GM19328 (cell line): Measurements from ENCODE around the gene EEF1E1.

Experiments used
- ATAC-seq: cut with Tn5 transposase; IDR thresholded peaks from one replicate; pipeline ENCODE4 v1.9.1; 2021; ENCODE audit warnings: mild to moderate bottlenecking, moderate library complexity; ENCODE audit not compliant: unreplicated experiment

EEF1E1 gene

GRCh38 chr6:8102122-8102958, at the start of gene EEF1E1:
EEF1E1 (minus strand) TSS chr6:8102548; CDS start chr6:8102521, 27 bp downstream.
- ATAC-seq = peak; percentile 99

DNA sequence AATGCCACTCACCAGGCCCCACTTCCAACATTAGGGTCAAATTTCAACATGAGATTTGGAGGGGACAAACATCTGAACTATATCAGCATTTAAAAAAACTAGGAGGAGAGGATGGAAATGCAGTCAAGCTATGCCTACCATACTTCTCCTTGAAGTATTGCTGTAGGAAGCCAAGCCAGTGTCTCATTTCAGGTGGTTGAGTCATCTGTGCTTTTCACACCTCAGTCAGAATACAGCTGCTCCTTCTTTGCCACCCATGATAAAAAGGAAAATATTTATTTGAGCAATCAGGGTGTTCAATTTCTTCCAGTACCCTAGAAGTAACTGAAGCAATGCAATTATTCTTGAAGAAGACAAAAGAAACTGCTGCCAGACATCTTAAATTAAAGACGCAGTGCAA, 47.0 kb upstream of the EEF1E1 start:
- no peak for ATAC-seq

DNA sequence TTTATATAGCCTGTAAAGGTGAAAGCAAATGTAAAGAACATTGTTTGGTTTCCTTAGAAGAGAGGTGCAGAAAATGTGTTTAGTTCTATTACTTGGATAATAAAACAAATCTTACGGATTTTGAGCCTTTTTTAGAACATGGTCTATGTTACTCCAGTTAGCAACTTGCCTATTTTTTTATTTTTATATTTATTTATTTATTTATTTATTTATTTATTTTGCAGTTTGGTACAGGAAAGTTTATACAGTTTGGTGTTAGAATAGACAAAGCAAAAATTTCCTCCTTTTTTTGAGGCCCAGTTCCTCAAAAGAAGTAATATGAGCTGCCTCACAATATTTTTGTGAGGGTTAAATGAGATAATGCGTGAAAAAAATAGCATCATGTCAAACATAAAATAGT, 41.6 kb upstream of the EEF1E1 start:
- ATAC-seq = no peak

DNA sequence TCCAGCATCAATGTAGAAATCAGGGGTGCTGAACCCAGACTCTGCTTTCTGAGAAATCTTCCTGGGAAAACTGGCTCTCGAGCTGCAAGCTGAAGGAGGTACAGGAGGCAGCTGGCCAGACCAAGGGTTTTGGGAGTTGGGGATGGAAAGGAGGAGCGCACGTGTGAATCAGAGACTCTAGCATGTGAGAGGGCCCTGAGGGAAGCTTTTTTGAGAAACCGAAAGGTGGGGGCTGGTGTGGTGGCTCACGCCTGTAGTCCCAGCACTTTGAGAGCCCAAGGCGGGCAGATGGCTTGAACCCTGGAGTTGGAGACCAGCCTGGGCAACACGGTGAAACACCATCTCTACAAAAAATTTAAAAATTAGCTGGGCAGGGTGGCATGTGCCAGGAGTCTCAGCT, 37.1 kb upstream of the EEF1E1 start:
- no peak for ATAC-seq

- no peak for ATAC-seq
These were observed 35.2 kb upstream of the EEF1E1 start for GRCh38 chr6:8137529-8137939.

DNA sequence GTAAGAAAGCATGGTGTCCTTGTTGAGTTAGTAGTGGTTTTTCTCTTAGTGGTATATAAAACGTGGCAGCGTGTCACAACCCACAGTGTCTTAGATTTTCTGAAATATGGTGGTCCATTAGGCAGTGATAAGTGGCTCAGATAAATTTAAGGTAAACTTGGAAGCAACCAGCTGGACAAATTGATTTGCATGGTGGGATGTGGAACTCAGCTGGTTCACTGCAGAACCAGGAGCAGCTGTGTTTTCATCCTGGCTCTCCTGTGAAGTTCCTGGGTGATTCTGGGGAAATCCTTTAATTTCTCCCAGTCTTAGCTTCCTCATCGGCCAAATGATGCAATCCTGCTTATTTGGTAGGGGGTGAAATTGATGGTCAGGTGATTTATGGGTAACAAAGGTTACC, 32.9 kb upstream of the EEF1E1 start:
- ATAC-seq = no peak

- no peak for ATAC-seq
These were observed 29.8 kb upstream of the EEF1E1 start for GRCh38 chr6:8132130-8132529.

DNA sequence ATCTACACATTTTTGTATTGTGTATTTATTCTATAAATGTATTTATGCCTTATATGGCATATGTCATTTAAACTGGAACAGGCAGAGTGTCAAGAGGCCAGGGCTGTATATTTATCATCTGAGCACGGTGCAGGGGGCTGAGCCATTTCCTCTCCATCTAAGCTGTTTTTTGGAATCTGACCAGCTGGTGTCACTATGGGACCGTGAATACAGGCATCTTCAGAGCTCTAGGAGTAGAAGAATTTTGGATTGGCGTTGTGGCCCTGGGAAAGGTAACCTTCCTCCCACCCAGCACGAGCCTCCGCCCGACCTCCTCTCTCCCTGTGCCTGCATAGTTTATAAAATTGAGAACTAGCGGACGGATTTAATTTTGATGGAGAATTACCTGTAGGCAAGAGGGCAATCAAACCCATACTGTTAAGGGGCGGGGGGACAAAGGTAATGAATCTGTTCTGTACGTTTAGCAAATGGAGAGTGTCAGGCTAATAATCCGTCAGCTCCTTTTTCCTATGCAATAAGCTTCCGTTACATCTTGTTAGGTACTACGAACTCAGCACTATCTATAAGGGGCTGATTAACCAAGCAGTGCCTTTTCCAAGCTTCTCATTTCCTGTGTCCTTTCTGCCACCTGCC, 29.0 kb upstream of the EEF1E1 start:
- no peak for ATAC-seq

GRCh38 chr6:8130399-8130798, 28.1 kb upstream of the EEF1E1 start:
- no peak for ATAC-seq

GRCh38 chr6:8123236-8123635, 20.9 kb upstream of the EEF1E1 start:
- ATAC-seq = no peak

- no peak for ATAC-seq
These were observed 12.6 kb upstream of the EEF1E1 start for GRCh38 chr6:8114956-8115355.

- ATAC-seq = no peak
These were observed 10.8 kb upstream of the EEF1E1 start for GRCh38 chr6:8113131-8113654.

DNA sequence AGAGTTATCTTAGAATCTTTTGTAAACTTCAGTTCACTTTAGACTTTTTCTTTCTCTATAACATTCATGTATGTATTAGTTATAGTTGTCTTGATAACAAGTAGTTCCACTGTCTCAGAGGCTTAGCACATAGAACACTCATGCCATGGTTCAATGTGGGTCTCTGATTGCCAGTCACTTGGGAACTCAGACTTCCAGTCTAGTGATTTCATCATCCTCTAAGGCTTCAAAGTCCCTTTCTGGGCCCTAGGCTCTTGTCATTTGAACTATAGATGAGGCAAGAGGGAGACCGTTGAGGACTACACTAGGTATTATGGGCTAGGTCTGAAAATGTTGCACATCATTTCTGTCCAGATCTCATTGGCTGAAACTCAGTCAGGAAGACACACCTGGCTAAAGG, 8.4 kb upstream of the EEF1E1 start:
- ATAC-seq = no peak

DNA sequence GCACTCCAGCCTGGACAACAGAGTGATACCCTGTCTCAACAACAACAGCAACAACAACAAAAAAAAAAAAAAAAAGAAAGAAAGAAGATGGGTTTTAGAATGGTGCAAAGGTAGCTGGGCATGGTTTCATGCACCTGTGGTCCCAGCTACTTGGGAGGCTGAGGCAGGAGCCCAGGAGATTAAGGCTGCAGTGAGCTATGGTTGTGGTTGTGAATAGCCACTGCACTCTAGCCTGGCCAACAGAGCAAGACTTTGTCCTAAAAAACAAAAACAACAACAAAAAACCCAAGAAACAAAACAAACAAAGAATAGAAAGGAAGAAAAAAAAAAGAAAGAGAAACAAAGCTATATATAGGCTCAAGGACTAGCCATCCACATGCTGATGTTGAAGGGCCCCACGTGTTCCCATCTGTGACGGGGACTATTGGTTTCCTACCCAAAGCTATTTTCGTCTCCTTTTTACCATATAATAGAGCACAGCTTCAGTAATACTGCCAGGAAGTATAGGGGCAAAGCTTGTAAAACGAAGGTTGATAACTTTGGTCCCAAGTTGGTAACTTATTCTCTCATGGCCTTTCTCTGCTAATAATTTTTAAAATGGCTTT, 7.9 kb upstream of the EEF1E1 start:
- peak; percentile 86 for ATAC-seq

DNA sequence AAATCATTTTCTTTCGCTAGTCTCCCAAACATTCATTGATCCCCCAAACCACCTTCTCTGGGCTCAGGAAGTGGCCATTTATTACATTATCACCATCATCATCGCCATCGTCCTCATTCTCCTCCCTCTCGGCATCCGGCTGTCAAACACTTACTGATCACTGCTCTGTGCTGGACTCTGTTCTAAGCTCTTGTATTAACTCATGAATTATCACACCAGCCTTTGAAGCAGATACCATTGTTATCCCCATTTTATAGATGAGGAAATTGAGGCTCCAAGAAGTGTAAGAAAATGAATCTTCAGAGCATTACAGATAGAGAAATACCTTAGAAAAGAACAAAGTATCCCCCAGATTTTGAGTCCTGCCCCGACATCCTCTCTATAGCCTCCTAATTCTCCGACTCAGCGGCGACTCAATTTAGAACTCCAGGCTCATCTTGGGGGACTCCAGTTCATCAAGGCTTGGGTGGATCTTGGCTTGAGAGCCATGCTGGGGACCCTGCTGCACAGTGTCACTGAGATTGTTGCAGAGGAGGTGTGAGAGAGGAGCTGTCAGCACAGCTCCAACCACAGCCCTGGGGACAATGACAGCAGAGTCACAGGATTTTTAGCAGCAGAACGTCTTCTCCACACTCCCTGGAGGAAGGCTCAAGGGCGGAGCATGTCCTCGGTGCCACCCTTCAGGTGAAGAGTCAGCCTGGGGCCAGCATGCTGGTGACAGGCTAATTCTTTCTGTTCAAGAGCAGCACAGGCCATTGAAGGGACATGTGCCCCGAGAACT, 6.6 kb upstream of the EEF1E1 start:
- no peak for ATAC-seq

- no peak for ATAC-seq
These were observed 5.8 kb upstream of the EEF1E1 start for GRCh38 chr6:8108031-8108660.

DNA sequence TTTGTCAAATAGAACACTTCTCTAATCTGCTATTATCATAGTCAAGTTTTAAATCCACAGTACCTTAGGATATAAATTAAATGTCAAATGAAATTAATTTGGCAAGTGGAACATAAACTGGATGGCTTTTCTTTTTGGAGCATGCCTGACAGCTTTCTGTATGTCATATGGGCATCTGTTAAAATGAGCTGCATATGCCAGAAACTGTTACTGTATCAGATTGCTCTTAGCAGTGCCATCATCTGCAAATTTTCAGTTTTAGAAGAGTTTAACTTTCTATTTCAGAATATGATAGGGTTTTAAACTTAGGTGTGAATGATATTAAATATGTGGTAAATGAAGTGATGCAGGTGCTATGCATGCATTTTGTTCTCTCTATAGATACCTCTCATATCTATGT, 3.4 kb upstream of the EEF1E1 start:
- no peak for ATAC-seq

- no peak for ATAC-seq
These were observed 1.4 kb upstream of the EEF1E1 start for GRCh38 chr6:8103726-8104125.

GRCh38 chr6:8100159-8100854, 2.0 kb downstream of the EEF1E1 start:
- no peak for ATAC-seq

GRCh38 chr6:8090650-8091049, 11.7 kb downstream of the EEF1E1 start:
- ATAC-seq = no peak
